ENCODE measurements around the gene RECQL5. TPM values are rescaled to one million over a fixed set of nuclear protein-coding genes. Genes with fewer than 3 reads are reported as not detected.

RECQL5 gene
- total RNA-seq, 5 donors from 2014 or later (not counting 1 experiment from before 2014, with no cell fraction given) = 38.0 to 75.0 (median 61.9) TPM

GRCh38 chr17:75632863-75633485 lies 34.0 kb downstream of the RECQL5 start, which contains the start of gene SMIM5:
Gene SMIM5, plus strand, starts transcription at chr17:75633434. Its CDS starts 6,768 bp downstream, at chr17:75640202.
- POLR2A ChIA-PET = interaction anchor here in 1 of 2 donors (0.6 to 0.9 kb wide), 2 partner anchors 41 to 182 kb away, joined by 3 to 7 read pairs; no protein-coding TSS in a partner anchor
- H3K27ac Mint-ChIP-seq = no peak within 1 kb of the TSS

GRCh38 chr17:75632428-75632827 lies 34.5 kb downstream of the RECQL5 start:
- H3K4me3 ChIP-seq (ENCODE audit: control insufficient read depth in 1 of 2, extremely low read depth in 1 of 2, low read length in 1 of 2) = no peak overlapping the region
- 91% methylated on average over 7 of the region's 12 CpGs for WGBS (ENCODE audit: insufficient coverage)
- CTCF ChIA-PET = interaction anchor here (0.6 to 3.4 kb wide), 8 partner anchors 13 to 743 kb away, joined by 3 to 49 read pairs (median 6); a partner anchor contains a TSS
- POLR2A ChIA-PET = interaction anchor here in 1 of 2 donors (0.6 to 0.9 kb wide), 2 partner anchors 42 to 181 kb away, joined by 3 to 7 read pairs; no protein-coding TSS in a partner anchor
- peaks cover 2 to 16% of the 10 kb centered on the region in 2 experiments for H3K4me1 ChIP-seq (ENCODE audit: control insufficient read depth in 1 of 2, extremely low read depth in 1 of 2, insufficient read depth in 2 of 2, low read length in 2 of 2)
- H3K36me3 ChIP-seq (ENCODE audit: control insufficient read depth in 2 of 2, extremely low read depth in 1 of 2, insufficient read depth in 1 of 2, low read length in 1 of 2) = peaks cover 3 to 10% of the 10 kb centered on the region in 2 donors
- Mint-ChIP-seq H3K27ac (no peak overlapping the region), H3K9me3 (no peaks in the 10 kb centered on the region), H3K36me3 (no peaks in the 10 kb centered on the region), H3K4me3 (no peak overlapping the region), H3K27me3 (no peaks in the 10 kb centered on the region), H3K4me1 (peaks cover 8 to 12% (median 9%) of the 10 kb centered on the region in 3 donors)
- no peak overlapping the region for H3K27ac ChIP-seq (ENCODE audit: low read length)
- DNase-seq (no peak), ATAC-seq (replicated peaks in 1 of 4) (no peak)
- H3K27me3 ChIP-seq (replicated peaks in 1 of 2; ENCODE audit: control insufficient read depth in 2 of 2, extremely low read depth in 1 of 2, insufficient read depth in 2 of 2, low read length in 1 of 2) = no peaks in the 10 kb centered on the region
- H3K9me3 ChIP-seq = no peaks in the 10 kb centered on the region

More at GRCh38 chr17:75632863-75633485, 34.0 kb downstream of the RECQL5 start, which contains the start of gene SMIM5:
- Histone ChIP-seq H3K36me3 (ENCODE audit: control insufficient read depth in 2 of 2, extremely low read depth in 1 of 2, insufficient read depth in 1 of 2, low read length in 1 of 2) (peaks cover 3 to 10% of the 10 kb centered on the region in 2 donors), H3K27ac (ENCODE audit: low read length) (no peak within 1 kb of the TSS), H3K4me1 (ENCODE audit: control insufficient read depth in 1 of 2, extremely low read depth in 1 of 2, insufficient read depth in 2 of 2, low read length in 2 of 2) (peaks cover 2 to 16% of the 10 kb centered on the region in 2 experiments), H3K27me3 (replicated peaks in 1 of 2; ENCODE audit: control insufficient read depth in 2 of 2, extremely low read depth in 1 of 2, insufficient read depth in 2 of 2, low read length in 1 of 2) (no peaks in the 10 kb centered on the region), H3K4me3 (ENCODE audit: control insufficient read depth in 1 of 2, extremely low read depth in 1 of 2, low read length in 1 of 2) (no peak within 1 kb of the TSS), H3K9me3 (no peaks in the 10 kb centered on the region)
- CTCF ChIA-PET = interaction anchor here (0.6 to 3.4 kb wide), 15 partner anchors 13 to 744 kb away, joined by 3 to 49 read pairs (median 4); partner anchors contain the start of gene TSEN54 (in 1 of the 2)
- H3K4me3 Mint-ChIP-seq = no peak within 1 kb of the TSS
- WGBS (ENCODE audit: insufficient coverage) = 26% methylated on average over 18 of the region's 19 CpGs
- no peaks in the 10 kb centered on the region for H3K27me3 Mint-ChIP-seq
- ATAC-seq (replicated peaks in 1 of 4) (peak; percentile 77 to 84 (median 79)), DNase-seq (peak; percentile 57 to 89 (median 76))
- H3K9me3 Mint-ChIP-seq = no peaks in the 10 kb centered on the region
- peaks cover 8 to 12% (median 9%) of the 10 kb centered on the region in 3 donors for H3K4me1 Mint-ChIP-seq
- no peaks in the 10 kb centered on the region for H3K36me3 Mint-ChIP-seq

DNA sequence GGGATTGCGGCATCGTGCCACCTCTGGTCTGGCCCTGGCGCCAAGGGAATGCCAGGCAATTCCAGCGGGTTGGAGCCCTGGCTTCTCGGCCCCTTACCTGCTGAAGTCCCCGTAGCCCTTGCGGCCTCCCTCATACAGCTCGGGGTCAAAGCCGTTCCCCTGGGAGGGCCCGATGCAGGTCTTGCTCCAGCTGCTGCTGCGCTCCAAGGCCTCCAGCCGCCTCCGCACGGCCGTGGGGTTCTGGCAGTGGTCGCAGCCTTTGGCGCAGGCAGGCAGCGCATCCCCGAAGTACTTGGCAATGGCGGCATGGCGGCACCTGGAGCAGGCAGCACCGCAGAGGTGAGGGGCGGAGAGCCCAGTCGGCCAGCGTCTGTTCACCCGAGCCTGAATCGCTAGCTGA lies 35.6 kb downstream of the RECQL5 start:
- H3K9me3 ChIP-seq = no peaks in the 10 kb centered on the region
- no peak overlapping the region for H3K4me3 ChIP-seq (ENCODE audit: control insufficient read depth in 1 of 2, extremely low read depth in 1 of 2, low read length in 1 of 2)
- ATAC-seq (replicated peaks in 1 of 4) (no peak), DNase-seq (no peak)
- peaks cover 8 to 12% (median 9%) of the 10 kb centered on the region in 3 donors for H3K4me1 Mint-ChIP-seq
- no peaks in the 10 kb centered on the region for H3K36me3 Mint-ChIP-seq
- no peaks in the 10 kb centered on the region for H3K27me3 Mint-ChIP-seq
- POLR2A ChIA-PET = no interaction called here
- CTCF ChIA-PET = interaction anchor here in 1 of 2 donors (0.9 kb wide), 1 partner anchor 122 kb away, joined by 4 read pairs; no protein-coding TSS in a partner anchor
- H3K27me3 ChIP-seq (replicated peaks in 1 of 2; ENCODE audit: control insufficient read depth in 2 of 2, extremely low read depth in 1 of 2, insufficient read depth in 2 of 2, low read length in 1 of 2) = no peaks in the 10 kb centered on the region
- no peak overlapping the region for H3K4me3 Mint-ChIP-seq
- 97% methylated on average over 27 of the region's 27 CpGs for WGBS (ENCODE audit: insufficient coverage)
- no peak overlapping the region for H3K27ac ChIP-seq (ENCODE audit: low read length)
- H3K4me1 ChIP-seq (ENCODE audit: control insufficient read depth in 1 of 2, extremely low read depth in 1 of 2, insufficient read depth in 2 of 2, low read length in 2 of 2) = peaks cover 2 to 16% of the 10 kb centered on the region in 2 experiments
- peaks cover 10 to 15% of the 10 kb centered on the region in 2 donors for H3K36me3 ChIP-seq (ENCODE audit: control insufficient read depth in 2 of 2, extremely low read depth in 1 of 2, insufficient read depth in 1 of 2, low read length in 1 of 2)
- H3K27ac Mint-ChIP-seq = no peak overlapping the region
- H3K9me3 Mint-ChIP-seq = no peaks in the 10 kb centered on the region

DNA sequence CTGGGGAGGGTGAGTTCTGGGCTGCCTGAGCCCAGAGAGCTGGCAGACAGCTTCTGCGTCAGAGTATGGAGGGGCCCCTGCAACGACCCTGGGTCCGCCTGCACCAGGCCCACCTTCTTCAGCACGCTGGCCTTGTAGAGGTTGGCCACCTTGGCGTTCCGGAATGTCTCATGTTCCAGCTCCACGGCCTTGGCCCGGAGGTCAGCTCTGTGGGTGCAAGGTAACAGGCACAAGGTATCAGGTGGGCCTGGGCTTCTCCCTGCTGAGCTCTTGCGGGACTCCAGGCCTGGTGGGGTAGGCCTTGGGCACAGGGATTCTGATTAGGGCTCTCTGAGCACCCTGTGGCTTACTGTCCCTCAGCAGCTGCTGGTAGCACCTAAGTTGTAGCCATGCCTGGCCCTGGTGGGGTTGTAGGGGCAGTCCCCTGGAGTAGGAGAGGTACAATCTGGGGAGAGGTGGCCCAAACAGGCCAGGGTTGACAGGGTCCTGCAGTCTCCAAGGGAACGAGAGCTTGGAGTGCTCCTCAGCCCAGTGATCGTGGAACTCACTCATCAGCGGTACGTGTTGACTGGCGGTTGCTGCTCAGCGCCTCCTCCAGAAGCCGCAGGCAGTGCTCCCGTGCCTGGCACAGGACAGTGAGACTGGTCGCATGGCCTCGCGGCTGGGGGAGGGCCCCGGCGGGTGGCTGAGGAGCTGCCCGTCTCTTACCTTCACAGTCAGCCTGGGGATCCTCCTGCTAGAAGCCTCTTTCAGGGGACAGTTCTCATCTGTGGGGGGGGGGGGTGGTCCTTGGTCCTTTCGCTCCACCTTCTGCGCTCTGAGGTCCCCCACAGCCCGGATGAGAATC lies 36.7 kb downstream of the RECQL5 start:
- ATAC-seq (replicated peaks in 1 of 4) = no peak
- Histone ChIP-seq H3K4me3 (ENCODE audit: control insufficient read depth in 1 of 2, extremely low read depth in 1 of 2, low read length in 1 of 2) (no peak overlapping the region), H3K27me3 (replicated peaks in 1 of 2; ENCODE audit: control insufficient read depth in 2 of 2, extremely low read depth in 1 of 2, insufficient read depth in 2 of 2, low read length in 1 of 2) (no peaks in the 10 kb centered on the region), H3K9me3 (no peaks in the 10 kb centered on the region), H3K36me3 (ENCODE audit: control insufficient read depth in 2 of 2, extremely low read depth in 1 of 2, insufficient read depth in 1 of 2, low read length in 1 of 2) (peaks cover 15 to 17% of the 10 kb centered on the region in 2 donors), H3K4me1 (ENCODE audit: control insufficient read depth in 1 of 2, extremely low read depth in 1 of 2, insufficient read depth in 2 of 2, low read length in 2 of 2) (peaks cover 2 to 16% of the 10 kb centered on the region in 2 experiments), H3K27ac (ENCODE audit: low read length) (no peak overlapping the region)
- H3K36me3 Mint-ChIP-seq = no peaks in the 10 kb centered on the region
- CTCF ChIA-PET = interaction anchor here in 1 of 2 donors (0.6 kb wide), 1 partner anchor 209 kb away, joined by 3 read pairs; no protein-coding TSS in a partner anchor
- no peak overlapping the region for H3K4me3 Mint-ChIP-seq
- H3K27me3 Mint-ChIP-seq = no peaks in the 10 kb centered on the region
- 91% methylated on average over 21 of the region's 26 CpGs for WGBS (ENCODE audit: insufficient coverage)
- peaks cover 8 to 12% (median 9%) of the 10 kb centered on the region in 3 donors for H3K4me1 Mint-ChIP-seq
- H3K9me3 Mint-ChIP-seq = no peaks in the 10 kb centered on the region
- no peak for DNase-seq
- H3K27ac Mint-ChIP-seq = no peak overlapping the region
- POLR2A ChIA-PET = no interaction called here

- Histone ChIP-seq H3K27ac (ENCODE audit: low read length) (no peak overlapping the region), H3K4me3 (ENCODE audit: control insufficient read depth in 1 of 2, extremely low read depth in 1 of 2, low read length in 1 of 2) (no peak overlapping the region), H3K9me3 (no peaks in the 10 kb centered on the region), H3K27me3 (replicated peaks in 1 of 2; ENCODE audit: control insufficient read depth in 2 of 2, extremely low read depth in 1 of 2, insufficient read depth in 2 of 2, low read length in 1 of 2) (no peaks in the 10 kb centered on the region), H3K4me1 (ENCODE audit: control insufficient read depth in 1 of 2, extremely low read depth in 1 of 2, insufficient read depth in 2 of 2, low read length in 2 of 2) (peaks cover 2 to 16% of the 10 kb centered on the region in 2 experiments), H3K36me3 (ENCODE audit: control insufficient read depth in 2 of 2, extremely low read depth in 1 of 2, insufficient read depth in 1 of 2, low read length in 1 of 2) (peaks cover 20 to 22% of the 10 kb centered on the region in 2 donors)
- Mint-ChIP-seq H3K4me3 (no peak overlapping the region), H3K4me1 (peaks cover 7 to 10% (median 9%) of the 10 kb centered on the region in 3 donors), H3K36me3 (no peaks in the 10 kb centered on the region), H3K27ac (no peak overlapping the region), H3K27me3 (no peaks in the 10 kb centered on the region), H3K9me3 (no peaks in the 10 kb centered on the region)
- ChIA-PET POLR2A (interaction anchor here in 1 of 2 donors (0.6 kb wide), 1 partner anchor 11 kb away, joined by 3 read pairs; no protein-coding TSS in a partner anchor), CTCF (interaction anchor here in 1 of 2 donors (0.9 kb wide), 1 partner anchor 124 kb away, joined by 3 read pairs; no protein-coding TSS in a partner anchor)
- DNase-seq (no peak), ATAC-seq (replicated peaks in 1 of 4) (no peak)
- WGBS (ENCODE audit: insufficient coverage) = 91% methylated on average over 13 of the region's 14 CpGs
Measured at GRCh38 chr17:75629157-75629556, 37.8 kb downstream of the RECQL5 start.

DNA sequence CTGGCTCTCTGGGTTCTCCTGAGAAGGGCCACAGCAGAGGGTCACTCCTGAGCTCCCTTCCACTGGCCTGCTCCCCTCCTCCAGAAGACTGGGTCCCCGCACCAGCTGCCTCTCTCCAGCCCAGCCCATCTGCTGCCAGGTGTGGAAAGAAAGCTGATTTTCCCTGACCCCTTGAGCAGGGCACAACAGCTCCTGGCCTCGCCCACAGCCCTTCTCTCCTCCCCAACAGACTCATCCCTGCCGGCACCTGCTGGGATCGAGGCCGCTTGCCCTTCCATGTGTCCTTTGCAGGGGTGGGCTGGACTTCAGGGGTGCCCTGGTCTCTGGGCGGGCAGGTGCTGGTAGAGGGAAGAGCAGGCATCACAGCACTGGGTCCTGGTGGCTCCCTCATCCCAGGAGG lies 38.5 kb downstream of the RECQL5 start:
- Mint-ChIP-seq H3K9me3 (no peaks in the 10 kb centered on the region), H3K36me3 (no peaks in the 10 kb centered on the region), H3K4me1 (peaks cover under 1 to 5% (median 5%) of the 10 kb centered on the region in 3 donors), H3K27ac (no peak overlapping the region), H3K27me3 (no peaks in the 10 kb centered on the region), H3K4me3 (no peak overlapping the region)
- Histone ChIP-seq H3K27me3 (replicated peaks in 1 of 2; ENCODE audit: control insufficient read depth in 2 of 2, extremely low read depth in 1 of 2, insufficient read depth in 2 of 2, low read length in 1 of 2) (no peaks in the 10 kb centered on the region), H3K27ac (ENCODE audit: low read length) (no peak overlapping the region), H3K9me3 (no peaks in the 10 kb centered on the region), H3K4me1 (ENCODE audit: control insufficient read depth in 1 of 2, extremely low read depth in 1 of 2, insufficient read depth in 2 of 2, low read length in 2 of 2) (peaks cover 2 to 9% of the 10 kb centered on the region in 2 experiments), H3K36me3 (ENCODE audit: control insufficient read depth in 2 of 2, extremely low read depth in 1 of 2, insufficient read depth in 1 of 2, low read length in 1 of 2) (peaks cover 20 to 22% of the 10 kb centered on the region in 2 donors), H3K4me3 (ENCODE audit: control insufficient read depth in 1 of 2, extremely low read depth in 1 of 2, low read length in 1 of 2) (no peak overlapping the region)
- WGBS (ENCODE audit: insufficient coverage) = 88% methylated on average over 1 of the region's 6 CpGs
- CTCF ChIA-PET = no interaction called here
- POLR2A ChIA-PET = interaction anchor here in 1 of 2 donors (0.5 kb wide), 1 partner anchor 252 kb away, joined by 10 read pairs; no protein-coding TSS in a partner anchor
- DNase-seq (no peak), ATAC-seq (replicated peaks in 1 of 4) (no peak)
